ENCODE data around the gene RNU1-3.

The RNU1-3 gene

GRCh38 chr1:16617778-16618580, 48.8 kb downstream of the RNU1-3 start:
- DNase-seq: no peak

GRCh38 chr1:16617114-16617631, 49.6 kb downstream of the RNU1-3 start:
- DNase-seq: no peak

Measured in 8988T (cell line).